DOHH2 (cell line): ENCODE measurements around the gene TMEM187.

Source experiments
- EZH2phosphoT487 ChIP-seq: fragments of 200-600 bp; sonication (generic); IDR thresholded peaks from 2 replicates; pipeline ENCODE4 v1.6.1; 2017; ENCODE audit warnings: borderline replicate concordance, mild to moderate bottlenecking, antibody characterized with exemption, low read length, moderate library complexity, mixed read lengths
- TF ChIP-seq, protein P1 (sequence below): fragments of 200-600 bp; sonication (generic); IDR thresholded peaks from one replicate; pipeline ENCODE4 v1.5.1; 2014; ENCODE audit warnings: antibody characterized with exemption, mild to moderate bottlenecking, low read depth, low read length; ENCODE audit not compliant: poor library complexity, severe bottlenecking

DNA sequence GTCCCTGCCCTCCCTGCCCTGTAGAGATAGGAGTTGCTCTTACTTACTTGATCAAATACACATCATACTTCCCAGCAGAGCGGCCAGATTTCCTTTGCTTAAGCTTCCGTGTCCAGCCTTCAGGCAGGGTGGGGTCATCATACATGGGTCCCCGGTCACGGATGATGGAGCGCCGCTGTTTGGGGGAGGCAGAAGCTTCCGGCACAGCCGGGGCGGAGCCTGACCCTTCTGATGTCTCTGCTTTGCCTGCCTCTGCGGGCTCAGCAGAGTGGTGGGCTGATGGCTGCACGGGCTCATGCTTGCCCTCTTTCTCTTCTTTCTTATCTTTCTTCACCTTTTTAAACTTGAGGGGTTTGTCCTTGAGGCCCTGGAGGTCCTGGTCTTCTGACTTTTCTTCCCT lies 59.6 kb downstream of the TMEM187 start:
- TF ChIP-seq, protein P1, sequence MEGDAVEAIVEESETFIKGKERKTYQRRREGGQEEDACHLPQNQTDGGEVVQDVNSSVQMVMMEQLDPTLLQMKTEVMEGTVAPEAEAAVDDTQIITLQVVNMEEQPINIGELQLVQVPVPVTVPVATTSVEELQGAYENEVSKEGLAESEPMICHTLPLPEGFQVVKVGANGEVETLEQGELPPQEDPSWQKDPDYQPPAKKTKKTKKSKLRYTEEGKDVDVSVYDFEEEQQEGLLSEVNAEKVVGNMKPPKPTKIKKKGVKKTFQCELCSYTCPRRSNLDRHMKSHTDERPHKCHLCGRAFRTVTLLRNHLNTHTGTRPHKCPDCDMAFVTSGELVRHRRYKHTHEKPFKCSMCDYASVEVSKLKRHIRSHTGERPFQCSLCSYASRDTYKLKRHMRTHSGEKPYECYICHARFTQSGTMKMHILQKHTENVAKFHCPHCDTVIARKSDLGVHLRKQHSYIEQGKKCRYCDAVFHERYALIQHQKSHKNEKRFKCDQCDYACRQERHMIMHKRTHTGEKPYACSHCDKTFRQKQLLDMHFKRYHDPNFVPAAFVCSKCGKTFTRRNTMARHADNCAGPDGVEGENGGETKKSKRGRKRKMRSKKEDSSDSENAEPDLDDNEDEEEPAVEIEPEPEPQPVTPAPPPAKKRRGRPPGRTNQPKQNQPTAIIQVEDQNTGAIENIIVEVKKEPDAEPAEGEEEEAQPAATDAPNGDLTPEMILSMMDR, result no peak
- no peak for TF ChIP-seq EZH2phosphoT487
